GM19099 (cell line): Measurements from ENCODE around the gene CHTF8.

ENCODE experiments used
- POLR2A ChIP-seq: IDR thresholded peaks from 3 replicates; pipeline ENCODE4 v1.6.1; 2011; ENCODE audit warnings: low read depth; ENCODE audit not compliant: insufficient read length; ENCODE audit errors: extremely low read depth

CHTF8 gene

GRCh38 chr16:69079697-69080096 lies 52.7 kb downstream of the CHTF8 start:
- no peak for TF ChIP-seq POLR2A

- no peak for TF ChIP-seq POLR2A
These were observed 54.3 kb downstream of the CHTF8 start for GRCh38 chr16:69078073-69078472.

GRCh38 chr16:69077251-69077650 lies 55.1 kb downstream of the CHTF8 start:
- TF ChIP-seq POLR2A, result no peak

GRCh38 chr16:69073181-69073702 lies 59.1 kb downstream of the CHTF8 start:
- no peak for TF ChIP-seq POLR2A

- no peak for TF ChIP-seq POLR2A
These were observed 59.8 kb downstream of the CHTF8 start for GRCh38 chr16:69072640-69072974.

GRCh38 chr16:69071036-69071435 lies 61.4 kb downstream of the CHTF8 start:
- TF ChIP-seq POLR2A, result no peak

GRCh38 chr16:69069504-69069903 lies 62.9 kb downstream of the CHTF8 start:
- TF ChIP-seq POLR2A, result no peak
